ES-I3 (cell line): ENCODE results near the gene PPP1R3C.

Experiments used
- H3K36me3 ChIP-seq: 2 replicates; pipeline ENCODE4 v1.6.1; 2013; ENCODE audit warnings: mild to moderate bottlenecking, low read length, control low read depth, moderate library complexity; ENCODE audit not compliant: insufficient read depth
- H3K4me1 ChIP-seq: 2 replicates; pipeline ENCODE4 v1.6.1; 2013; ENCODE audit warnings: mild to moderate bottlenecking, control low read depth, low read length; ENCODE audit not compliant: insufficient read depth
- H3K9ac ChIP-seq: 2 replicates; pipeline ENCODE4 v1.6.1; 2013; ENCODE audit warnings: low read depth, mild to moderate bottlenecking, low read length, moderate library complexity
- H3K9me3 ChIP-seq: 2 replicates; pipeline ENCODE4 v1.6.1; 2013; ENCODE audit warnings: mild to moderate bottlenecking, low read length, moderate library complexity; ENCODE audit not compliant: control insufficient read depth, insufficient read depth

Gene PPP1R3C

GRCh38 chr10:91632671-91633550, at the start of gene PPP1R3C:
TSS of gene PPP1R3C (minus strand) at chr10:91633071. CDS start at chr10:91632969, 102 bp downstream.
- H3K9ac ChIP-seq, result peak within 1 kb of the TSS; percentile 44
- H3K9me3 ChIP-seq, result no peaks in the 10 kb centered on the region
- no peaks in the 10 kb centered on the region for H3K36me3 ChIP-seq
- H3K4me1 ChIP-seq, result no peaks in the 10 kb centered on the region

DNA sequence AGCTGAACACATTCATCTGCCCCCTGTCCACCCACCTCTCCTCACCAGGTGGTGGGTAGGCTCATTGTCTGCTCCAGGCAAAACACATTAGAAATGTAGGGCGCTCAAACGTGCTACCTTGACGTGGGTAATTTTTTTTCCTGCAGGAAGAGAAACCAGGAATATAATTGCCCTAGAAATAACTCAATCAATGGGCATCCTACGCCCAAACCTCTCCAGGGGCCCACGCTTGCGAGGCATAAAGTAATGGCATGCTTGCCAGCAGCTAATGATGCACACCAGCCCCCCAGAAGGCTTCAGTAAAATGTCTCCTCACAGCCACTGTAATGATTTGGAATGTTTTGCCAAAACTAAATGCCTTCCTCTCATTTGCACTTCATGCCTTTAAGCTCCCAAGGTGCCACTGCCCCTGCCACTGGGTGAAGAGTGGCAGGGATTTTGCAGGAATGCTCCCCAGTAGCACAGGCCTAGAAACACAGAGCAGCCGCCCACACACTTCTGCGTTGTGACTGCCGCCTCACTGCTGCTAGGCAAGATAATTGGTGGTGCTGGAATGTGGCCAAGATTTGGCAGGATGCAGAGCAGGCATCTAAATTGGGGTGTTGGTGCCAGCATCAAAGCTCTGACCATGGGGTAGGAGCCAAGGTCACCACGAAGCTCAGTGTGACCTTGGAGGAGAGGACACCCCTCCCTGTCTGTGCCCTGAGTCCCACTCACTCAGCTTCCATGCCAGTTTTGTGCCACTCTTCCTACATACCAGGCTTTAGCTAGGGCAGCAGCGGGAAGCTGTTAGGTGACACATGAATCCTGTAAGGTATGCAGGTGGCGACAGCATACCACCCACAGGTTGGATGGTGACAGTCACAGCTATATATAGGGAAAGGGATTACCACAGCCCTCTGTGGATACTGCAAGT, 48.7 kb upstream of the PPP1R3C start:
- peaks cover 13% of the 10 kb centered on the region; the same call in 1 of the 2 replicates for H3K4me1 ChIP-seq
- H3K36me3 ChIP-seq, result no peaks in the 10 kb centered on the region
- no peaks in the 10 kb centered on the region for H3K9me3 ChIP-seq
- H3K9ac ChIP-seq, result no peak overlapping the region

DNA sequence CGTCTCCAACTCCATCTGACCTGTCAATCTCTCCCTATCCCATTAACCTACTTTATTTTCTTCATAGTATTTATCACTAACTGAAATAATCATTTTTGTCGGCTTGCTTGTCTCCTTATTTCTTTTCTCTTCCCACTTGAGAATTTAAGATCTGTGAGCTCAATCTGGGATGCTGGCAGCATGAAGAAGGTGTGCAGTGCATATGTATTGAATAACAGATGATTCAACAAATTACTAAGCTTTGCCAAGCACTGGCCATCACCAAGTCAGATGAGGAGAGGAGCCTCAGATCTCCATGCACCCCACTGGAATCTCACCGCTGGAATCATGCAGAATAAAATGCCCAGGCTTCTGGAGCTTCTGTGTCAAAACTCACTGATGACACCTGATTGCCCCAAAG, 47.6 kb upstream of the PPP1R3C start:
- Histone ChIP-seq H3K9me3 (no peaks in the 10 kb centered on the region), H3K9ac (no peak overlapping the region), H3K36me3 (no peaks in the 10 kb centered on the region), H3K4me1 (peaks cover 13% of the 10 kb centered on the region; the same call in 1 of the 2 replicates)

GRCh38 chr10:91679296-91679695, 46.4 kb upstream of the PPP1R3C start:
- no peaks in the 10 kb centered on the region for H3K36me3 ChIP-seq
- peaks cover 8% of the 10 kb centered on the region; the same call in 1 of the 2 replicates for H3K4me1 ChIP-seq

DNA sequence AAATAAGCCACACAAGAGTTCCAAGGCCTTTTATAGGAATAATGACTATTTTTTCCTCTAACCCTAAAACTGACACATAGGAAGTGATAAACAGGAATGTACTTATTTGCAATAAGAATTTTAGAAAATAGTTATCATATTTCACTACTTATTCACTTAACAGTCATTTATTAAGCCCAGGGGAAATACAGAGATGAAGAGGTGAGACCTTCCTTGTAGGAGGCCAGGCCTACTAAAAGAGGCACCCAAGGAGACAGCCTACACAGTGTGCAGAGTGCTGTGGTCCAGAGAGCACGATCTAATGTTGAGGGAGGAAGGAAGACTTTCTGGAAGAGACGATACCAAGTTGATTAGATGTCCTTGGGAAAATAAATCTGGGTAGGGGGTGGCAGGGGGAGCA, 45.0 kb upstream of the PPP1R3C start:
- no peak overlapping the region for H3K9ac ChIP-seq
- H3K9me3 ChIP-seq, result no peaks in the 10 kb centered on the region
- no peaks in the 10 kb centered on the region; the same call in 1 of the 2 replicates for H3K4me1 ChIP-seq
- no peaks in the 10 kb centered on the region for H3K36me3 ChIP-seq

More at GRCh38 chr10:91679296-91679695, 46.4 kb upstream of the PPP1R3C start:
- no peaks in the 10 kb centered on the region for H3K9me3 ChIP-seq
- no peak overlapping the region for H3K9ac ChIP-seq

GRCh38 chr10:91672021-91672608, 39.2 kb upstream of the PPP1R3C start:
- Histone ChIP-seq H3K9me3 (no peaks in the 10 kb centered on the region), H3K9ac (no peak overlapping the region), H3K4me1 (peaks cover 4% of the 10 kb centered on the region; the same call in 1 of the 2 replicates), H3K36me3 (no peaks in the 10 kb centered on the region)

- Histone ChIP-seq H3K36me3 (no peaks in the 10 kb centered on the region), H3K9ac (no peak overlapping the region), H3K9me3 (no peaks in the 10 kb centered on the region), H3K4me1 (peaks cover 4% of the 10 kb centered on the region; the same call in 1 of the 2 replicates)
Measured at GRCh38 chr10:91668913-91669312, 36.0 kb upstream of the PPP1R3C start.

DNA sequence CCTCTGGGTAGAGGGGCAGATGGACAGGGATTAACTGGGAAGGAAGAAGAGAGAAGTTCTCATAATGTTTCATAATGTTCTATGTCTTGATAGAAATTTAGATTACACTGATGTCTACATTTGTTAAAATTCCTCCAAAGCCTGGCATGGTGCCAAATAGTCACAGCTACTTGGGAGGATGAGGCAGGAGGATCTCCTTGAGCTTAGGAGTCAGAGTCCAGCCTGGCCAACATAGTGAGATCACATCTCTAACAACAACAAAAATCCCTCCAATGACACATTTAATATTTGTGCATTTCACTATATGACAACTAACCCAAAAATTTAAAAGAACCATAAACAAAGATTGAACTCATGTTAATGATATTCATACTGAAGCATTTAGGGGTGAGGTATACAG, 33.0 kb upstream of the PPP1R3C start:
- Histone ChIP-seq H3K9me3 (no peaks in the 10 kb centered on the region), H3K36me3 (no peaks in the 10 kb centered on the region), H3K9ac (no peak overlapping the region), H3K4me1 (peaks cover 4% of the 10 kb centered on the region; the same call in 1 of the 2 replicates)

GRCh38 chr10:91664426-91664825, 31.6 kb upstream of the PPP1R3C start:
- Histone ChIP-seq H3K4me1 (peaks cover 4% of the 10 kb centered on the region; the same call in 1 of the 2 replicates), H3K36me3 (no peaks in the 10 kb centered on the region), H3K9me3 (no peaks in the 10 kb centered on the region), H3K9ac (no peak overlapping the region)

DNA sequence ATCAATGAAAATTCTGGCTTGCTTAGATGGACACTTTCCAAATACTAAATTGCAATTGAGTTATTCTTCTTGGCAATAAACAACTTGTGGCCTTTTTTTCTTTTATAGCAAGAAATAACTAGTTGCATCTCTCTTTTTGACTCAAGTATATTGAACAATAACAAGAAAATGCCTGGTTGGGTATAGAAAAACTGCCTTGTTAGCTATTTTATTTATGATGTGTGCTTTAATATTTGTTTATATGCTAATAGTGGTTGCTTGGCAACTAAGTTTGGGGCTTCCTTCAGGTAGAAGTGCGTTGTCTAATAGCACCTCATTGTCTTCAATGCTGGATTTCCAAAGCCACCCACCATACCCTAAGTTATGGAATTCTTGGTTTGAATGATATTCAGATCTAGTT, 30.1 kb upstream of the PPP1R3C start:
- H3K36me3 ChIP-seq, result no peaks in the 10 kb centered on the region
- H3K9me3 ChIP-seq, result peaks cover 1% of the 10 kb centered on the region; the same call in 1 of the 2 replicates
- H3K4me1 ChIP-seq, result no peaks in the 10 kb centered on the region
- no peak overlapping the region for H3K9ac ChIP-seq

DNA sequence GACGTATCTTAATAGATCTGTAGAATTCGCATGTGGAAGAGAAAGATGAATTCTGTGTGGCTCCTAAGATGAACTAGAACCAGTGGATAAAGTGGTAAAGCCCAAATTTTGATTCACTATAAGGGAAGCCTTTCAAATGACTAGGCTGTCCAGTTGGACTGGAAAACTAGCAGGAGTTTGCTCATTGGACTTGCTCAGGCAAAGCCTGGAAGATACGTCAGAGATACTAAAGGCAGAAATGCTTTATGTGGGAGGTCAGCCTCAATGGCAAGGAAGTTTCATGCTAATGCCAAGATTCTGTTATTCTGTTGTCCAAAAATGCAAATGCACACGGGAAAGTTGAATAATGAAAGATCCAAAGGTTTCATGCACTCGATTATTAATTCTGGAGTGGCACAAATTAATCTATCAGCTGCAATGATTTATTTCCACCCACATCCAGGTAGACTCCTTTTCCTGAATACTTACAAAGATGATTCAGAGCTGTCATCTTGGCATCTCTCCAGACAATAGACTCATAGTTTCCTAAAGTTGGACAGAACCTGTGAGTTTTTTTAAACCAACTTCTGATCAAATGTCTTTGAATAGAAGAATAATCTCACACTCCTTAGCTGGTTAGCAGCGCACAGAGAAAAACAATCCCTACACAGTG, 20.5 kb upstream of the PPP1R3C start:
- no peaks in the 10 kb centered on the region for H3K36me3 ChIP-seq
- peaks cover 3% of the 10 kb centered on the region; the same call in 1 of the 2 replicates for H3K9me3 ChIP-seq
- no peak overlapping the region for H3K9ac ChIP-seq
- H3K4me1 ChIP-seq, result no peaks in the 10 kb centered on the region

DNA sequence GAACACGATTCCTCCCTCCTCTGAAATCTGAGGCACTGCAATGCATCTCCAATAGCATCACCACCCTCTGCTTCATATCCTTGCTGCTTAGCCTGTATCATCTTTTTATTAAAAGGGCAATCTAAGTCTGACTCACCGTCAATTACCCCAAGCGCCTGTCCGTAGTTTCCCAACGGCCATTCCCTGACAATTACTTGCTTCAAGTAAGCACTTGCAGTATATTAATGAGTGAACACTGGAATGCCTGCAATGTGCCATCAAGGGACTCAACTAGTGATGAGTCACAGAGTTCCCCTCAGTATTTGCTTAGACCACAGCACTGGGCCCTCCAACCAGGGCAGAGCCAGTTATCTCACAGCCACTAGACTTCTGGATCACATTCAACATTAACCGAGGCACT, 19.5 kb upstream of the PPP1R3C start:
- no peaks in the 10 kb centered on the region for H3K4me1 ChIP-seq
- H3K36me3 ChIP-seq, result no peaks in the 10 kb centered on the region
- H3K9ac ChIP-seq, result no peak overlapping the region
- no peaks in the 10 kb centered on the region; the same call in 1 of the 2 replicates for H3K9me3 ChIP-seq

- H3K4me1 ChIP-seq, result no peaks in the 10 kb centered on the region
- H3K9me3 ChIP-seq, result no peaks in the 10 kb centered on the region
- no peak overlapping the region for H3K9ac ChIP-seq
- no peaks in the 10 kb centered on the region for H3K36me3 ChIP-seq
Measured at GRCh38 chr10:91643700-91644099, 10.8 kb upstream of the PPP1R3C start.
